Measurements from ENCODE around the gene BHLHE23.

BHLHE23 gene

GRCh38 chr20:63000958-63001357, 5.8 kb downstream of the BHLHE23 start:
- H3K4me3 ChIP-seq (replicated peaks in 1 of 2; ENCODE audit: low read depth in 2 of 2, low read length in 2 of 2) = no peak overlapping the region
- TF ChIP-seq CTCF (IDR thresholded peaks at IDR 0.05; ENCODE audit: low read depth, low read length) = no peak
- DNase-seq (ENCODE audit: low read depth in 2 of 2) = no peak

DNA sequence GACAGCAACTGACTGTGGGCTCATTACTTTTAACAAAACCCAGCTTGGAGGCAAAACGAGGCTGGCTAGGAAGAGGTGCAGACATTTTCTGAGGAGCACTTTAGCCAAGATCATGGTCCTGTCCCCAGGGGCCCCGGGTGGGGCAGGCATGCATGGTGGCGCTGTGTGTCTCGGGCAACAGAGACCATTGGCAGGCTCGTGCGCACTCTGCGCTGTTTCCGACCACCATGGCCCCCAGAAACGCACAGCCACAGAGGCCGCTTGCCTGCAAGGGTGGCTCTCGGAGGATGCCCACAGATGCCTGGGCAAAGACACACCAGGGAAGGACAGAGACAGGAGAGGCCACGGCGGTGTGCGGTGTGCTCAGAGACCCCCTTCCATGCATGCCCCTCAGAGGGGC, 6.7 kb downstream of the BHLHE23 start:
- no peak for DNase-seq (ENCODE audit: low read depth in 2 of 2)
- no peak overlapping the region for H3K4me3 ChIP-seq (replicated peaks in 1 of 2; ENCODE audit: low read depth in 2 of 2, low read length in 2 of 2)
- TF ChIP-seq CTCF (IDR thresholded peaks at IDR 0.05; ENCODE audit: low read depth, low read length) = no peak

DNA sequence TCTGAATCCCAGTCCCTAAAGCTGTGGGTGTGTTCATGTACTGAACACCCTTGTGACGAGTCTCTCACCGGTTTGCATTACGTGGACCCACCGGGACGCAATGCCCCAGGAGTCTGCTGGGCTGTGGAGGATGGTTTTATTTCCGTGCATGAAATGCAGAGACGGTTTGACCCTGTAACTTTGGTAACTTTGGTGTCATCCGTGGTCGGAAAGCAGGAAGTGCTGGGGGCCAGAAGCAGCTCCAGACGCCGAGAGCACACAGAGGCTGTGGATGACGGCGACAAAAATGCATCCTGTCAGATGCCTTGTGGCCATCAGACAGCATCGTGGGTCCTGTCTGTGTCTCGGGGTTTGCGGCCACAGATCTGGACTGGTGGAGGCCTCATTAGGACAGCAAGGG, 7.2 kb downstream of the BHLHE23 start:
- DNase-seq (ENCODE audit: low read depth in 2 of 2) = no peak
- TF ChIP-seq CTCF (IDR thresholded peaks at IDR 0.05; ENCODE audit: low read depth, low read length) = no peak
- H3K4me3 ChIP-seq (replicated peaks in 1 of 2; ENCODE audit: low read depth in 2 of 2, low read length in 2 of 2) = no peak overlapping the region

DNA sequence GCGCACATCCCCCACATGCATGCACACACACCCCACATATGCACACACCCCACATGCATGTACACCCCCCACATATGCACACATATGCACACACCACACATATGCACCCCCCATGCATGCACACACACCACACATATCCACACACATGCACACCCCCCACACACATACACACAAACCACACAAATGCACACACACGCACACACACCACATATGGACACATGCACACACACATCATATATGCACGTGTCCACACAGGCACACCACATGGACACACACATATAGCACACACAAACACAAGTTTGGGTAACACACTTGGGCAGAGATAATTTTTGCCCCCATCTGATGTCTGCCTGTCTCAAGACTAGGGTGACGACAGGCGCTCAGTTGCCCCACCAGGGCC, 8.3 kb downstream of the BHLHE23 start:
- DNase-seq (ENCODE audit: low read depth in 2 of 2) = no peak

DNA sequence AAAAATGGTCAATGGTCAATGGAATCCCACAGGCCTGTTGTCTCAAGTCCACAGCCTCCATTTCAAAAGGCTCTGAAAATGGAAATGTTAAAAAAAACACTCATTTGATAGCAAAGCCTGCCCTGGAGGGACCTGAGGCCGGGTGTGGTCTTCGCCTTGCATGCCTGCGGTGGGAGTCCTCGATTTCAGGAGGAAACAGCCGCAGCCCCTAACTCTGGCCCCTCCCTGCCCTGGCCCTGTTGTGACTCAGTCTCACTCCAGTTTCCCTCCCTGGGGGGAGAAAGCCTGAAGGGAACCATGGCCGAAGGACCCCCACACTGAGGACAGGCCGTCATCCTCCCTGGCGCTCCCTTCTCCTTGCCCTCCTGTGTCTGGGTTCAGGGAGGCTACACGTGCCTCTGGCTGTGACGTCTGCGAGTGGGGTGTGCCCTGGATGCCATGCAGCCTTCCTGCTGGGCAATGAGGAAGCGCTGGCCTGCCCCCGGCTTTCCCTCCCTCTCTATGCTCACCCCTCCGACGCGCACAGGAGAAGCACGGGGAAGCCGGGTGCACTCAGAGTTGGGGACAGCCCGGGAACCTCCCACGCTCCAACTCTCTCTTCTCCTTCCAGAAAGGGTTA, 9.2 kb downstream of the BHLHE23 start:
- H3K4me3 ChIP-seq (replicated peaks in 1 of 2; ENCODE audit: low read depth in 2 of 2, low read length in 2 of 2) = no peak overlapping the region
- DNase-seq (ENCODE audit: low read depth in 2 of 2) = no peak
- TF ChIP-seq CTCF (IDR thresholded peaks at IDR 0.05; ENCODE audit: low read depth, low read length) = no peak

More for the DNA sequence above, 8.3 kb downstream of the BHLHE23 start:
- no peak for TF ChIP-seq CTCF (IDR thresholded peaks at IDR 0.05; ENCODE audit: low read depth, low read length)
- H3K4me3 ChIP-seq (replicated peaks in 1 of 2; ENCODE audit: low read depth in 2 of 2, low read length in 2 of 2) = no peak overlapping the region

- H3K4me3 ChIP-seq (replicated peaks in 1 of 2; ENCODE audit: low read depth in 2 of 2, low read length in 2 of 2) = no peak overlapping the region
- no peak for TF ChIP-seq CTCF (IDR thresholded peaks at IDR 0.05; ENCODE audit: low read depth, low read length)
- DNase-seq (ENCODE audit: low read depth in 2 of 2) = no peak
These were observed 10.2 kb downstream of the BHLHE23 start for GRCh38 chr20:62996596-62996982.
